Panc1 (cell line): ENCODE results near the gene FAT2. TPM values are rescaled to one million over a fixed set of nuclear protein-coding genes. Genes with fewer than 3 reads are reported as not detected.

Experiments
- ATAC-seq: fragments of 200-7000 bp; cut with Tn5 transposase; 2 replicates; pipeline ENCODE4 v1.9.1; 2020; ENCODE audit warnings: mild to moderate bottlenecking, moderate library complexity
- BruUV-seq: library from RNA; stranded (reverse); fragments of 400-500 nt; replicated peaks from 2 replicates; lab custom pipeline; 2021; lab: Mats Ljungman, UMichigan
- CTCF ChIA-PET: fragments of 300-600 bp; sonication (Branson Sonifier 250); formaldehyde crosslinking; loops from one replicate; lab custom pipeline; 2022; ENCODE audit warnings: antibody characterized with exemption; lab: Charles Lee
- POLR2A ChIA-PET: fragments of 300-600 bp; sonication (Branson Sonifier 250); formaldehyde crosslinking; loops from one replicate; lab custom pipeline; 2022; ENCODE audit warnings: antibody characterized with exemption; lab: Charles Lee
- DNase-seq: peaks from one replicate; pipeline ENCODE4 v3.0.0-alpha.2; 2010; ENCODE audit warnings: low read depth, low spot score
- H3K27ac ChIP-seq: 2 replicates; pipeline ENCODE4 v1.5.1; 2011; ENCODE audit warnings: mild to moderate bottlenecking, low read length, inconsistent platforms
- H3K27me3 ChIP-seq: fragments of 200-500 bp; sonication (Bioruptor generic); 2 replicates; pipeline ENCODE4 v1.6.0; 2014; ENCODE audit warnings: low read length, inconsistent platforms; ENCODE audit not compliant: control insufficient read depth, insufficient read depth
- H3K36me3 ChIP-seq: fragments of 200-500 bp; sonication (Bioruptor generic); 2 replicates; pipeline ENCODE4 v1.5.1; 2014; ENCODE audit warnings: inconsistent platforms, mild to moderate bottlenecking, low read length, moderate library complexity; ENCODE audit not compliant: control insufficient read depth, insufficient read depth
- H3K4me1 ChIP-seq: 2 replicates; pipeline ENCODE4 v1.5.1; 2011; ENCODE audit warnings: inconsistent platforms, mild to moderate bottlenecking, low read length, moderate library complexity; ENCODE audit not compliant: control insufficient read depth, insufficient read depth
- H3K4me3 ChIP-seq, 2 experiments: 2 replicates each; pipeline ENCODE4 v1.5.1; 2011 to 2012; ENCODE audit warnings: low read depth in 2 of 2, low read length in 2 of 2, mild to moderate bottlenecking in 2 of 2, inconsistent platforms in 1 of 2, moderate library complexity in 1 of 2
- H3K9me3 ChIP-seq: fragments of 200-500 bp; sonication (Bioruptor generic); 2 replicates; pipeline ENCODE4 v1.5.1; 2014; ENCODE audit warnings: low read depth, mild to moderate bottlenecking, inconsistent platforms, low read length, moderate library complexity; ENCODE audit not compliant: control insufficient read depth, insufficient read depth
- POLR2AphosphoS5 ChIP-seq: IDR thresholded peaks from 2 replicates; pipeline ENCODE4 v1.6.1; 2012; ENCODE audit warnings: mild to moderate bottlenecking, low read depth, low read length, moderate library complexity
- SIN3A ChIP-seq: IDR thresholded peaks from 2 replicates; pipeline ENCODE4 v1.6.1; 2012; ENCODE audit warnings: low read depth, mild to moderate bottlenecking, low read length, moderate library complexity, borderline replicate concordance; ENCODE audit not compliant: insufficient read depth
- TCF7L2 ChIP-seq: IDR thresholded peaks from 2 replicates; pipeline ENCODE4 v1.6.1; 2011; ENCODE audit warnings: mild to moderate bottlenecking, low read depth, low read length, inconsistent platforms
- in situ Hi-C: cut with HindIII; loops from 2 replicates; pipeline ENCODE4 v1.10.0; 2016; ENCODE audit warnings: low sequenced_read_pairs, low pct_unique_long_range_greater_than_20kb
- intact Hi-C: fragments of 100-400 bp; cut with micrococcal nuclease; formaldehyde crosslinking; loops from one replicate; pipeline ENCODE4 v1.10.0; 2022; ENCODE audit not compliant: unreplicated experiment
- total RNA-seq: library from RNA; stranded (reverse); gene quantifications from one replicate; pipeline ENCODE4 v1.2.1, GENCODE V29; 2021; ENCODE audit not compliant: unreplicated experiment
- TF ChIP-seq, protein P1 (sequence below): fragments of 450-650 bp; IDR thresholded peaks from 2 replicates; pipeline ENCODE4 v1.5.1; 2017; ENCODE audit warnings: mild to moderate bottlenecking
- TF ChIP-seq, protein P2 (sequence below), 2 experiments: IDR thresholded peaks; 2 replicates each; pipeline ENCODE4 v1.6.1; 2011 to 2012; ENCODE audit warnings: low read depth in 2 of 2, control low read depth in 1 of 2, low read length in 1 of 2, mild to moderate bottlenecking in 1 of 2, moderate library complexity in 1 of 2; ENCODE audit not compliant: insufficient read depth in 1 of 2

FAT2 gene
- total RNA-seq, 1 experiment from 2014 or later, result not detected

DNA sequence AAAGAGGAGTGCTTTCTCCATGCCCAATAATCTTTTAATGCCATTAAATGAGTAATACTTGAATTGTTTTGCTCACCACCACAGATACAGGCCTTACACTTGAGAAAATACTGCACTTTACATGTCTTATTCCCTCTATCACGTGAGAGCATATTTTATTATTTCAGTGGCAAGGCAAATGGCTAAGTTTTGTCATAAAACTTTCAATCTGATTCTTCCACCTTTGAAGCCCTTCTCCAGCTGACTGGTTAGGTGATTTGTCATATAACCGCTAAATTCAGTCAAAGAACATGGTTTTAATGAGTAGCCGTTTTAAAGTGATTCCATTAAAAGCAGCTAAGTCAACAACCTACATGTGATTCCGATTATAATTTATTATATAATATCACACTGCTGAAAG lies 43.8 kb downstream of the FAT2 start:
- Histone ChIP-seq H3K27ac (no peak overlapping the region), H3K27me3 (peaks cover 12% of the 10 kb centered on the region), H3K36me3 (no peaks in the 10 kb centered on the region), H3K9me3 (no peaks in the 10 kb centered on the region), H3K4me1 (no peaks in the 10 kb centered on the region), H3K4me3 (no peak overlapping the region)
- in situ Hi-C loops, result no loop called here
- POLR2A ChIA-PET, result no interaction called here
- no TSS peak for BruUV-seq
- no peak for ATAC-seq
- intact Hi-C loops, result no loop called here
- no peak for TF ChIP-seq POLR2AphosphoS5
- TF ChIP-seq, protein P1, sequence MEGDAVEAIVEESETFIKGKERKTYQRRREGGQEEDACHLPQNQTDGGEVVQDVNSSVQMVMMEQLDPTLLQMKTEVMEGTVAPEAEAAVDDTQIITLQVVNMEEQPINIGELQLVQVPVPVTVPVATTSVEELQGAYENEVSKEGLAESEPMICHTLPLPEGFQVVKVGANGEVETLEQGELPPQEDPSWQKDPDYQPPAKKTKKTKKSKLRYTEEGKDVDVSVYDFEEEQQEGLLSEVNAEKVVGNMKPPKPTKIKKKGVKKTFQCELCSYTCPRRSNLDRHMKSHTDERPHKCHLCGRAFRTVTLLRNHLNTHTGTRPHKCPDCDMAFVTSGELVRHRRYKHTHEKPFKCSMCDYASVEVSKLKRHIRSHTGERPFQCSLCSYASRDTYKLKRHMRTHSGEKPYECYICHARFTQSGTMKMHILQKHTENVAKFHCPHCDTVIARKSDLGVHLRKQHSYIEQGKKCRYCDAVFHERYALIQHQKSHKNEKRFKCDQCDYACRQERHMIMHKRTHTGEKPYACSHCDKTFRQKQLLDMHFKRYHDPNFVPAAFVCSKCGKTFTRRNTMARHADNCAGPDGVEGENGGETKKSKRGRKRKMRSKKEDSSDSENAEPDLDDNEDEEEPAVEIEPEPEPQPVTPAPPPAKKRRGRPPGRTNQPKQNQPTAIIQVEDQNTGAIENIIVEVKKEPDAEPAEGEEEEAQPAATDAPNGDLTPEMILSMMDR, result no peak
- TF ChIP-seq TCF7L2, result no peak
- no peak for TF ChIP-seq SIN3A
- TF ChIP-seq, protein P2, sequence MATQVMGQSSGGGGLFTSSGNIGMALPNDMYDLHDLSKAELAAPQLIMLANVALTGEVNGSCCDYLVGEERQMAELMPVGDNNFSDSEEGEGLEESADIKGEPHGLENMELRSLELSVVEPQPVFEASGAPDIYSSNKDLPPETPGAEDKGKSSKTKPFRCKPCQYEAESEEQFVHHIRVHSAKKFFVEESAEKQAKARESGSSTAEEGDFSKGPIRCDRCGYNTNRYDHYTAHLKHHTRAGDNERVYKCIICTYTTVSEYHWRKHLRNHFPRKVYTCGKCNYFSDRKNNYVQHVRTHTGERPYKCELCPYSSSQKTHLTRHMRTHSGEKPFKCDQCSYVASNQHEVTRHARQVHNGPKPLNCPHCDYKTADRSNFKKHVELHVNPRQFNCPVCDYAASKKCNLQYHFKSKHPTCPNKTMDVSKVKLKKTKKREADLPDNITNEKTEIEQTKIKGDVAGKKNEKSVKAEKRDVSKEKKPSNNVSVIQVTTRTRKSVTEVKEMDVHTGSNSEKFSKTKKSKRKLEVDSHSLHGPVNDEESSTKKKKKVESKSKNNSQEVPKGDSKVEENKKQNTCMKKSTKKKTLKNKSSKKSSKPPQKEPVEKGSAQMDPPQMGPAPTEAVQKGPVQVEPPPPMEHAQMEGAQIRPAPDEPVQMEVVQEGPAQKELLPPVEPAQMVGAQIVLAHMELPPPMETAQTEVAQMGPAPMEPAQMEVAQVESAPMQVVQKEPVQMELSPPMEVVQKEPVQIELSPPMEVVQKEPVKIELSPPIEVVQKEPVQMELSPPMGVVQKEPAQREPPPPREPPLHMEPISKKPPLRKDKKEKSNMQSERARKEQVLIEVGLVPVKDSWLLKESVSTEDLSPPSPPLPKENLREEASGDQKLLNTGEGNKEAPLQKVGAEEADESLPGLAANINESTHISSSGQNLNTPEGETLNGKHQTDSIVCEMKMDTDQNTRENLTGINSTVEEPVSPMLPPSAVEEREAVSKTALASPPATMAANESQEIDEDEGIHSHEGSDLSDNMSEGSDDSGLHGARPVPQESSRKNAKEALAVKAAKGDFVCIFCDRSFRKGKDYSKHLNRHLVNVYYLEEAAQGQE (IDR thresholded peaks at IDR 0.05; ENCODE audit: insufficient read depth in 1 of 2, low read depth in 2 of 2, low read length in 1 of 2), result no peak
- no peak for DNase-seq
- CTCF ChIA-PET, result no interaction called here

DNA sequence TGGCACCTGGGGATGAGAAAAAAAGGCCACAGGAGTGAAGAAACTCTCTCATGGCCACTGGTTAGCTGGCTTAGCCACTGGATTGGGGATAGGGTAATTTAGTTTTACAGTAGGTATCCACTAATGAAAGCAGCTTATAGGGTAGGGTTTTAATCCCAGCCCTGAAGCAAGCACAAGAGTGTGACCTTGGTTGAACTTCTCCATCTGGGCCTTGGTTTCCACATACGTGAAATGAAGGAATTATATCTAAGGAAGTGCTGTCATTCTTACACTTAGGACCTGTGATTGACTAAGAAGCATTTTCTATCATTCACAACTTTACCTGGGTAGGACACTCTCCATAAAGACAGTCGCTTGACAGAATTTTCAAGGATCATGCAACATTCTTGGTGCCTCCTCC lies 49.6 kb downstream of the FAT2 start:
- H3K4me3 ChIP-seq, result no peak overlapping the region

More for the DNA sequence above, 49.6 kb downstream of the FAT2 start:
- ChIA-PET POLR2A (no interaction called here), CTCF (no interaction called here)
- peaks cover 9% of the 10 kb centered on the region for H3K27me3 ChIP-seq
- no peak overlapping the region for H3K27ac ChIP-seq
- H3K36me3 ChIP-seq, result no peaks in the 10 kb centered on the region
- H3K9me3 ChIP-seq, result no peaks in the 10 kb centered on the region
- H3K4me1 ChIP-seq, result no peaks in the 10 kb centered on the region
- no TSS peak for BruUV-seq
- intact Hi-C loops (no loop called here), in situ Hi-C loops (no loop called here)
- DNase-seq, result no peak
- TF ChIP-seq POLR2AphosphoS5 (no peak), SIN3A (no peak), TCF7L2 (no peak)
- TF ChIP-seq, protein P2 (IDR thresholded peaks at IDR 0.05; ENCODE audit: insufficient read depth in 1 of 2, low read depth in 2 of 2, low read length in 1 of 2), result no peak
- TF ChIP-seq, protein P1, result no peak
- ATAC-seq, result no peak

Other genes with a start within 250 kb of the FAT2 start
- not detected for gene SLC36A2, start 243.8 kb downstream of the FAT2 start, total RNA-seq
- gene SLC36A1, start 143.7 kb downstream of the FAT2 start, total RNA-seq, result 13.6 TPM
- 228 TPM for gene SPARC, start 95.6 kb upstream of the FAT2 start, total RNA-seq
- gene ATOX1, start 167.3 kb upstream of the FAT2 start, total RNA-seq, result 202 TPM
- gene G3BP1, start 180.6 kb upstream of the FAT2 start, total RNA-seq, result 290 TPM